Progenitor cell of endocrine pancreas (in vitro differentiated cells): ENCODE data around the gene LIPI. TPM values are rescaled to one million over a fixed set of nuclear protein-coding genes. Genes with fewer than 3 reads are reported as not detected.

ENCODE experiments used
- DNase-seq: peaks from one replicate; pipeline ENCODE4 v3.0.0; 2021; ENCODE audit warnings: low spot score; ENCODE audit not compliant: unreplicated experiment
- H3K27ac Mint-ChIP-seq: 2 replicates; pipeline ENCODE4 v1.8.0; 2021; ENCODE audit warnings: mild to moderate bottlenecking, moderate library complexity, mixed read lengths
- H3K27me3 Mint-ChIP-seq: 2 replicates; pipeline ENCODE4 v1.8.0; 2021; ENCODE audit warnings: mixed read lengths
- H3K36me3 Mint-ChIP-seq: 2 replicates; pipeline ENCODE4 v1.8.0; 2022; ENCODE audit warnings: mixed read lengths; ENCODE audit not compliant: insufficient read depth
- H3K4me1 Mint-ChIP-seq: 2 replicates; pipeline ENCODE4 v1.8.0; 2021; ENCODE audit warnings: low read depth, mixed read lengths
- H3K4me3 Mint-ChIP-seq: 2 replicates; pipeline ENCODE4 v1.8.0; 2021; ENCODE audit warnings: low read depth, mild to moderate bottlenecking, moderate library complexity, mixed read lengths
- H3K9me3 Mint-ChIP-seq: 2 replicates; pipeline ENCODE4 v1.8.0; 2021; ENCODE audit warnings: low read depth, mixed read lengths
- CTCF ChIP-seq: fragments of 200-600 bp; sonication (generic); IDR thresholded peaks from one replicate; pipeline ENCODE4 v1.5.0; 2021; ENCODE audit warnings: antibody characterized with exemption, mild to moderate bottlenecking; ENCODE audit not compliant: unreplicated experiment
- total RNA-seq: library from RNA; stranded (reverse); gene quantifications from 2 replicates; pipeline ENCODE4 v1.2.1, GENCODE V29; 2021

Gene LIPI
- total RNA-seq, 1 donor from 2014 or later = not detected

GRCh38 chr21:14099570-14099969 is 111.2 kb downstream of the LIPI start:
- Mint-ChIP-seq H3K36me3 (peaks cover 10% of the 10 kb centered on the region), H3K9me3 (peaks cover 13% of the 10 kb centered on the region), H3K27me3 (no peaks in the 10 kb centered on the region), H3K4me1 (peaks cover 9% of the 10 kb centered on the region), H3K4me3 (no peak overlapping the region), H3K27ac (no peak overlapping the region)
- DNase-seq = no peak
- TF ChIP-seq CTCF = no peak

DNA sequence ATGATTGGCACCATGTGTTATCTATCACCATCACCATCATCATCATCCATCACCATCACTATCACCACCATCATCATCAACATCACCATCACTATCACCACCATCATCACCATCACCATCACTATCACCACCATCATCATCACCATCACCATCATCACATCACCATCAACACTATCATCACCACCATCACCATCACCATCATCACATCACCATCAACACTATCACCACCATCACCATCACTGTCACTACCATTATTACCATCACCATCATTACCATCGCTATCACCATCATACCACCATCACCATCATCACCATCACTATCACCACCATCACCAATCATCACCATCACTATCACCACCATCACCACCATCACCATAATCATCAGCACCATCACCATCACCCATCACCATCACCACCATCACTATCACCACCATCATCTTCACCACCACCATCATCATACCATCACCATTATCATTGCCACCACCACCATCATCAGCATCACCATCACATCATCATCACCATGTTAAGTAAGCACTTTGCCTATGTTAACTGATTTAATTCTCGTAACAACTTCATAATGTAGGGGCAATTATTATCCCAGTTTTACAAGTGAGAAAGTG is 112.8 kb downstream of the LIPI start:
- no peak for DNase-seq
- Mint-ChIP-seq H3K36me3 (peaks cover 8% of the 10 kb centered on the region), H3K27ac (no peak overlapping the region), H3K27me3 (no peaks in the 10 kb centered on the region), H3K9me3 (peaks cover 11% of the 10 kb centered on the region), H3K4me3 (no peak overlapping the region), H3K4me1 (peaks cover 3% of the 10 kb centered on the region)
- no peak for TF ChIP-seq CTCF

DNA sequence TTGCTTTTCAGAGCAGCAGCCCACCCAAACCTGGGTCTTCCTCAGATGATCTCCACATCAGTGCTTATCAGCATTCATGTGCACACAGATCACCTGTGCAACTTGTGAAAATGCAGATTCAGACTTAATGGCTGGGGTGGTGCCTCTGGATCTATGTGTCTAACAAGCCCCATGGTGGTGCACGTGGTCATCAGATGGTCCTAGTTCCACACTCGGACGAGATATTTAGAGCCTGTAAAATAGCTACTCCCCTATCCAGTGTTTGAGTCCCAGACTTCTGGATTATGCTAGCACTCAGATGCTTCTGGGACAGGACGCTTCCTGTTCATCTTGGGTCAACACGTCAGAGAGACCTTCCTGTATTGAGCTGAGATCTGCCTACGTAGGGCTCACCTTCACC is 114.2 kb downstream of the LIPI start:
- H3K27ac Mint-ChIP-seq = no peak overlapping the region
- peaks cover 9% of the 10 kb centered on the region for H3K36me3 Mint-ChIP-seq
- no peak for TF ChIP-seq CTCF
- H3K4me3 Mint-ChIP-seq = no peak overlapping the region
- H3K27me3 Mint-ChIP-seq = no peaks in the 10 kb centered on the region
- peaks cover 9% of the 10 kb centered on the region for H3K9me3 Mint-ChIP-seq
- no peak for DNase-seq
- peaks cover 1% of the 10 kb centered on the region for H3K4me1 Mint-ChIP-seq

DNA sequence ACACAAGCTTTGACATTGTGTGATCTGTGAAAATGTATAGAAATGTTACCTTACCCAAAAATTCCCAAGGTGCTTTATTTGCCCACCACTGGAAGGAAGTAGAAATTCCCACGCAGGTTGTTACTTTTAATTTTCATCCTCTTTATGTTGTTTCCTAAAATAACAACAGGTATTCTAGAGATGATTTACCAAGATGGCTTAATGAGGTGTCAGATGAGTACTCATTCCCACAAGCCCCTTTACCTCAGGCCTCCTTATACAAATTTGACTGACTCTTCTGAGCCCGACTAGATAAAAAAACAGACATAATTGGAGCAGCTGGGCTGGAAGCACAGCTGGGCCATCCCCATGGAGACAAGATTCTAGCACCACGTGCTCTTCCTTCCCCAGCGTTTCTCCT is 114.6 kb downstream of the LIPI start:
- H3K4me1 Mint-ChIP-seq = peaks cover 1% of the 10 kb centered on the region
- TF ChIP-seq CTCF = no peak
- no peaks in the 10 kb centered on the region for H3K27me3 Mint-ChIP-seq
- DNase-seq = no peak
- peaks cover 11% of the 10 kb centered on the region for H3K36me3 Mint-ChIP-seq
- no peak overlapping the region for H3K27ac Mint-ChIP-seq
- H3K4me3 Mint-ChIP-seq = no peak overlapping the region
- H3K9me3 Mint-ChIP-seq = peaks cover 11% of the 10 kb centered on the region

- DNase-seq = no peak
- Mint-ChIP-seq H3K27ac (no peak overlapping the region), H3K4me1 (peaks cover 1% of the 10 kb centered on the region), H3K27me3 (no peaks in the 10 kb centered on the region), H3K9me3 (peaks cover 14% of the 10 kb centered on the region), H3K4me3 (no peak overlapping the region), H3K36me3 (peaks cover 13% of the 10 kb centered on the region)
- TF ChIP-seq CTCF = no peak
Observed at GRCh38 chr21:14095056-14095455, 115.7 kb downstream of the LIPI start.
